ENCODE results near the gene C16orf82. TPM values are rescaled to one million over a fixed set of nuclear protein-coding genes. Genes with fewer than 3 reads are reported as not detected.

Gene C16orf82
- total and polyA plus RNA-seq, 2 of the 8 experiments (the other 6 are each of a cell fraction or from before 2014, with no cell fraction given) = not detected

GRCh38 chr16:27102701-27103575, 36.2 kb downstream of the C16orf82 start:
- H4K5ac ChIP-seq (ENCODE audit: insufficient read length, low read depth, low read length) = no peak overlapping the region

More at GRCh38 chr16:27102701-27103575, 36.2 kb downstream of the C16orf82 start:
- H2AK5ac ChIP-seq (ENCODE audit: low read depth, low read length) = no peak overlapping the region
- ChIA-PET CTCF (ENCODE audit: partially characterized antibody) (no interaction called here), POLR2A (ENCODE audit: partially characterized antibody) (no interaction called here)
- H3K79me2 ChIP-seq (ENCODE audit: control insufficient read depth in 1 of 2, insufficient read depth in 2 of 2, low read length in 2 of 2) = no peaks in the 10 kb centered on the region
- no peaks in the 10 kb centered on the region for H3K79me1 ChIP-seq (ENCODE audit: low read depth, low read length)
- DNase-seq (ENCODE audit: low read depth in 1 of 2, low spot score in 2 of 2) (no peak), FAIRE-seq (no peak)
- no peak overlapping the region for H3K9ac ChIP-seq (replicated peaks in 1 of 4; ENCODE audit: extremely low read depth in 1 of 4, low read depth in 3 of 4, low read length in 3 of 4)
- no peak overlapping the region; the same call in 1 of the 2 replicates for H4K8ac ChIP-seq (ENCODE audit: extremely low read depth, insufficient read depth, low read length)
- no peak overlapping the region for H2BK20ac ChIP-seq (ENCODE audit: low read length)
- H2BK5ac ChIP-seq (ENCODE audit: low read depth, low read length) = no peak overlapping the region
- TF ChIP-seq SIRT6 (IDR thresholded peaks at IDR 0.05; ENCODE audit: low read length) (no peak), EP300 (IDR thresholded peaks at IDR 0.05; ENCODE audit: borderline replicate concordance in 1 of 2, low read depth in 2 of 2, low read length in 2 of 2) (no peak)
- no peak overlapping the region for H2AFZ ChIP-seq (ENCODE audit: low read length)
- no peak overlapping the region for H3K18ac ChIP-seq (ENCODE audit: extremely low read depth, low read length)
- H2BK15ac ChIP-seq (ENCODE audit: low read length) = no peak overlapping the region
- no peak overlapping the region for H3K4ac ChIP-seq (replicated peaks; ENCODE audit: insufficient read length, low read depth, low read length)
- no peak overlapping the region for H3K23ac ChIP-seq (ENCODE audit: insufficient read length)
- H3K23me2 ChIP-seq (ENCODE audit: low read depth, low read length) = no peaks in the 10 kb centered on the region
- H2BK120ac ChIP-seq (replicated peaks; ENCODE audit: low read depth, low read length) = no peak overlapping the region
- no peak overlapping the region for H3K27ac ChIP-seq (ENCODE audit: low read depth, low read length)
- no peak overlapping the region for H3K56ac ChIP-seq (replicated peaks; ENCODE audit: insufficient read length, low read depth, low read length)
- no peak overlapping the region for H3K14ac ChIP-seq (ENCODE audit: insufficient read length)
- H3K4me3 ChIP-seq (ENCODE audit: extremely low read depth in 1 of 4, insufficient read depth in 2 of 4, low read depth in 3 of 4, low read length in 4 of 4) = no peak overlapping the region
- H2BK12ac ChIP-seq (ENCODE audit: low read depth, low read length) = no peak overlapping the region
- no peaks in the 10 kb centered on the region for H4K20me1 ChIP-seq (replicated peaks in 1 of 2; ENCODE audit: control insufficient read depth in 1 of 2, insufficient read depth in 2 of 2, low read length in 2 of 2)
- WGBS, 2 experiments (ENCODE audit: extremely low coverage in 1 of 2, insufficient coverage in 1 of 2, insufficient read length in 1 of 2, insufficient replicate concordance in 2 of 2, low coverage in 1 of 2, low lambda C conversion rate in 2 of 2, missing lambda C conversion rate in 1 of 2) = 94% methylated on average over 11 of the region's 11 CpGs; no CpG with 5 or more reads in 1 of the 2 experiments
- H3K4me2 ChIP-seq (ENCODE audit: insufficient read depth in 1 of 2, low read depth in 2 of 2, low read length in 2 of 2) = no peak overlapping the region
- no peaks in the 10 kb centered on the region; a peak in 1 of 7 replicates for H3K27me3 ChIP-seq (replicated peaks in 1 of 4; ENCODE audit: control insufficient read depth in 3 of 4, extremely low read depth in 1 of 4, insufficient read depth in 3 of 4, low read length in 3 of 4)
- no peaks in the 10 kb centered on the region for H3K9me3 ChIP-seq (ENCODE audit: insufficient read depth in 2 of 2, low read depth in 1 of 2, low read length in 1 of 2)
- no peaks in the 10 kb centered on the region for H3K4me1 ChIP-seq (replicated peaks in 1 of 4; ENCODE audit: control insufficient read depth in 3 of 4, insufficient read depth in 4 of 4, low read length in 3 of 4)
- no peak overlapping the region for H4K91ac ChIP-seq (replicated peaks; ENCODE audit: insufficient read length, low read length)
- H3K36me3 ChIP-seq (ENCODE audit: control insufficient read depth in 2 of 4, insufficient read depth in 4 of 4, low read length in 3 of 4) = no peaks in the 10 kb centered on the region
